Lower leg skin (tissue), 4 donors: Measurements from ENCODE around the gene NPAS2. TPM values are rescaled to one million over a fixed set of nuclear protein-coding genes. Genes with fewer than 3 reads are reported as not detected.
A peak's percentile ranks its signal among the peaks of the same experiment; 100 is the strongest.

Experiments
- DNase-seq, 2 donors: peaks; one replicate each; pipeline ENCODE4 v3.0.0-alpha.2; 2019; ENCODE audit warnings: low spot score in 2 of 2
- H3K4me3 ChIP-seq: fragments of 200-600 bp; sonication (generic); 2 replicates; pipeline ENCODE4 v1.5.1; 2017; ENCODE audit warnings: mild to moderate bottlenecking, low read depth; ENCODE audit not compliant: poor library complexity, severe bottlenecking
- POLR2A ChIP-seq, 2 donors: fragments of 450-650 bp; IDR thresholded peaks; one replicate each; pipeline ENCODE4 v1.6.1; 2016 to 2017; ENCODE audit warnings: antibody characterized with exemption in 2 of 2, mild to moderate bottlenecking in 1 of 2, moderate library complexity in 1 of 2
- WGBS, 2 donors: methylation state at CpG; one replicate each; pipeline ENCODE4 v1.1.5; 2018; 5-methylcytosine and 5-hydroxymethylcytosine counted together
- intact Hi-C: fragments of 100-400 bp; cut with DNase I; formaldehyde crosslinking; loops from one replicate; pipeline ENCODE4 v1.15.0; 2023; ENCODE audit warnings: low total_unique reads
- total RNA-seq, 4 donors: library from RNA; depleted of rRNA; stranded (reverse); fragments of >200 nt; gene quantifications; one replicate each; pipeline ENCODE4 v1.1.0, GENCODE V29; 2016
- TF ChIP-seq, protein P1 (sequence below), 3 donors: fragments of 450-650 bp; IDR thresholded peaks; one replicate each; pipeline ENCODE4 v1.5.1; 2016; ENCODE audit warnings: antibody characterized with exemption in 3 of 3, mild to moderate bottlenecking in 3 of 3, moderate library complexity in 2 of 3

The NPAS2 gene
- total RNA-seq, 4 donors from 2014 or later = 58.0 to 75.5 (median 62.1) TPM

DNA sequence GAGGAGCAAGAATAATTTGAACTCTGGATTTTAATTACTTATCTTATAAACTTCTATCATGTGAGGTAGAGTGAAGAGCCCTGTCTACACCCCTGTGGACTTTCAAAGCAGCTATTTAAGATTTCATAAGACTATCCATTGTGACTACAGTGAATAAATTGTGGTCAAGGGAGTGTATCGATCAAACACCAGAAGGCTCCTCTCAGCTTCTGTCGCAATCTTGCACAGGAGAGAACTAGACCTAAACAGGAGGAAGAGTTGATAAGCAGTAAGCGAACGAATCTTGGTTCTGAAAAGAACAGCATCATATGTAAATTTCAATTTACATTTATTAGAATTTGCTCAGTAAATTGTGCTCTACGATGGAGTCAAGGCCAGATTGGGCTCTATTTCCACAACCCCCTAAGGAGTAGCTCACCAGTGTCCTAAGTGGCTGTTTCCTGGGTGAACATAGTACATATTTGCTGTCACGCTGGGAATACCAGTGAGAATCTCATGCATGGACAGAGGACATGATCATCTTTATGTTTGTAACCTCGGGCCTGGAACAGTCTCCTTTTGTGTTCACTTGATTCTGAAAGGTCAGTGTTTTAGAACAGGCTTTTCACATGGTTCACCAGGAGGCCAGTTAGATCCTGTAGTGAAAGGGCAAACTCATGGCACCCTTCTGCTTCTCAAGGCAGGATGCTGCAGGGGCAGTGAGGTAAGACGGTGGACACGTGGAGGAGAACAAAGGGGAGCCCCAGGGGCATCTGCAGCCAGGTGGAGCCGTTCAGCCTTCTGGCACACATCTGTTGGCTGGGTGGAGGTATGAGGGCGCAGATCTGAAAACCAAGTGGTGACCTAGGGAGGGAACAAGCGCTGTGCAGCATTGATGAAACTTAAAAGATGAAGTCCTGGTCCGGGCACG is 33.3 kb downstream of the NPAS2 start:
- no peak overlapping the region for H3K4me3 ChIP-seq
- DNase-seq = peak in 1 of 2 donors; percentile 62
- intact Hi-C loops = no loop called here
- 77 to 83% methylated on average over 14 of the region's 14 CpGs for WGBS, 2 donors
- TF ChIP-seq, protein P1, sequence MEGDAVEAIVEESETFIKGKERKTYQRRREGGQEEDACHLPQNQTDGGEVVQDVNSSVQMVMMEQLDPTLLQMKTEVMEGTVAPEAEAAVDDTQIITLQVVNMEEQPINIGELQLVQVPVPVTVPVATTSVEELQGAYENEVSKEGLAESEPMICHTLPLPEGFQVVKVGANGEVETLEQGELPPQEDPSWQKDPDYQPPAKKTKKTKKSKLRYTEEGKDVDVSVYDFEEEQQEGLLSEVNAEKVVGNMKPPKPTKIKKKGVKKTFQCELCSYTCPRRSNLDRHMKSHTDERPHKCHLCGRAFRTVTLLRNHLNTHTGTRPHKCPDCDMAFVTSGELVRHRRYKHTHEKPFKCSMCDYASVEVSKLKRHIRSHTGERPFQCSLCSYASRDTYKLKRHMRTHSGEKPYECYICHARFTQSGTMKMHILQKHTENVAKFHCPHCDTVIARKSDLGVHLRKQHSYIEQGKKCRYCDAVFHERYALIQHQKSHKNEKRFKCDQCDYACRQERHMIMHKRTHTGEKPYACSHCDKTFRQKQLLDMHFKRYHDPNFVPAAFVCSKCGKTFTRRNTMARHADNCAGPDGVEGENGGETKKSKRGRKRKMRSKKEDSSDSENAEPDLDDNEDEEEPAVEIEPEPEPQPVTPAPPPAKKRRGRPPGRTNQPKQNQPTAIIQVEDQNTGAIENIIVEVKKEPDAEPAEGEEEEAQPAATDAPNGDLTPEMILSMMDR (IDR thresholded peaks at IDR 0.05) = no peak
- no peak for TF ChIP-seq POLR2A (IDR thresholded peaks at IDR 0.05)

DNA sequence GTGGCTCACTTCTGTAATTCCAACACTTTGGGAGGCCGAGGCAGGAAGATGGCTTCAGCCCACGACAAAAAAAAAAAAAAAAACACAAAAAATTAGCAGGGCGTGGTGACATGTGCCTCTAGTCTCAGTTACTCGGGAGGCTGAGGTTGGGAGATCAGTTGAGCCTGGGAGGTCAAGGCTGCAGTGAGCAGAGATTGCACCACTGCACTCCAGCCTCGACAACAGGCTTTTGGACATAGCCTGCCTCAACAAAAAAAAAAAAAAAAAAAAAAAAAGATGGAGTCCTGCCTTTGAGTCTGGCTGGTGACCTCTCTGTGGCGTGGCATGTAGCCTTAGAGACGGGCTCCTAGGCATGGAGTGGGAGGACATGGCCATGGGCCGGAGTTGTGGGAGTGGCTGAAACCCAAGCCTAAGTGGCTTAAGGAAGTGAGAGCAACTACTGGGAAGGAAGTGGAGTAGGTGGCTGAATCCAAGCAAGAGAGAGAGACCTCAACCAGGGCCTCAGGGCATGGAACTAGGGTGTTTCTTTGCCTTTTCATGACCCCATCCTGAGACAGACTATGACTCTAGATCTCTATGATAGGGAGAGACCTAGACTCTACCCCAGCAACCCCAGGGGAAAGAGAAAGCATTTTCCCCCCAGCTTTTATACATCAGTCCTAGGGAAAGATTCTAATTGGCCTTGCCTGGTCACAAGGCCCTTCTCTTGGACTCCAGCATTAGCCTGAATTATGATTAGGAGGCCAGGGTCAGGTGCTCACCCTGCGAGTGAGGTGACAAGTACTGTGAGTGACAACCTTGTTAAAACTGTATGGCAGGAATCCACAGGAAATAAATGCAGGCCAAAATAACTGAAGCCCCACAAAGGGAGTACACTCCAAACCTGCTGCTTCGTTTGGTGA is 34.2 kb downstream of the NPAS2 start:
- H3K4me3 ChIP-seq = no peak overlapping the region
- peak in 1 of 2 donors; percentile 81 for DNase-seq
- WGBS, 2 donors = 83 to 86% methylated on average over 10 of the region's 10 CpGs
- TF ChIP-seq, protein P1 (IDR thresholded peaks at IDR 0.05) = no peak
- TF ChIP-seq POLR2A (IDR thresholded peaks at IDR 0.05) = no peak
- intact Hi-C loops = no loop called here

- DNase-seq = peak in 1 of 2 donors; percentile 45
- intact Hi-C loops = no loop called here
- WGBS, 2 donors = 93 to 95% methylated on average over 7 of the region's 7 CpGs
- H3K4me3 ChIP-seq = no peak overlapping the region
- TF ChIP-seq, protein P1 (IDR thresholded peaks at IDR 0.05) = no peak
- TF ChIP-seq POLR2A (IDR thresholded peaks at IDR 0.05) = no peak
Measured at GRCh38 chr2:100855084-100855483, 35.1 kb downstream of the NPAS2 start.

- WGBS, 2 donors = 89 to 96% methylated on average over 3 of the region's 3 CpGs
- no peak overlapping the region for H3K4me3 ChIP-seq
- intact Hi-C loops = no loop called here
- no peak for TF ChIP-seq POLR2A (IDR thresholded peaks at IDR 0.05)
- TF ChIP-seq, protein P1 (IDR thresholded peaks at IDR 0.05) = no peak
- peak in 1 of 2 donors; percentile 36 for DNase-seq
Measured at GRCh38 chr2:100855606-100856005, 35.7 kb downstream of the NPAS2 start.

DNA sequence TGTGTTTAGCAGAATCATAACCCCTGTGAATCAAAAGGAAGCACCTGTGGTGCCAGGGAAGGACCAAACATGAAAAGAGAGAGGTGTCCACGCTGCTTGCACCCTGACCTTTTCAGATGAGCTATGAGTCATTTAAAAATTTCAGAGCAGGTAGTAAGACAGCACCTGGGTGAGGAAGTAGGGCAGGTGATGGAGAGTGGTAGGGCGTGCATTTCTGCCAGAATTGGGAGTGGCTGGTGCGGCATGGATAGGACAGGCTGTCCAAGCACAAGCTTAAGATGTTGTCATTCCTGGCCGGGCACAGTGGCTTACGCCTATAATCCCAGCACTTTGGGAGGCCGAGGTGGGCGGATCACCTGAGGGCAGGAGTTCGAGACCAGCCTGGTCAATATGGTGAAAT is 36.8 kb downstream of the NPAS2 start:
- H3K4me3 ChIP-seq = no peak overlapping the region
- WGBS, 2 donors = 72 to 78% methylated on average over 8 of the region's 8 CpGs
- peak in 1 of 2 donors; percentile 81 for DNase-seq
- TF ChIP-seq POLR2A (IDR thresholded peaks at IDR 0.05) = no peak
- TF ChIP-seq, protein P1 (IDR thresholded peaks at IDR 0.05) = no peak
- intact Hi-C loops = no loop called here
